Mesenchymal stem cell (in vitro differentiated cells and primary cell): ENCODE measurements around the gene STXBP1.
"Not testable (repeated sequence)": the region's sequence is repeated elsewhere in the genome, so short reads cannot be mapped to it uniquely, and the experiment has no call there.

Experiments
- DNase-seq: peaks from one replicate; pipeline ENCODE4 v3.0.0-alpha.2; 2013
- H2AFZ ChIP-seq: one replicate; pipeline ENCODE4 v1.6.1; 2013; ENCODE audit warnings: low read depth, mild to moderate bottlenecking, control low read depth, inconsistent platforms, low read length, moderate library complexity
- H2AK5ac ChIP-seq: 2 replicates; pipeline ENCODE4 v1.6.1; 2013; ENCODE audit warnings: low read length, moderate library complexity, mild to moderate bottlenecking, inconsistent platforms; ENCODE audit not compliant: severe bottlenecking
- H2BK120ac ChIP-seq: one replicate; pipeline ENCODE4 v1.6.1; 2013; ENCODE audit warnings: low read depth, mild to moderate bottlenecking, inconsistent platforms, low read length, moderate library complexity
- H2BK12ac ChIP-seq, 2 experiments: one replicate each; pipeline ENCODE4 v1.6.1; 2013; ENCODE audit warnings: inconsistent platforms in 2 of 2, low read length in 2 of 2, mild to moderate bottlenecking in 2 of 2, moderate library complexity in 2 of 2, control low read depth in 1 of 2
- H2BK15ac ChIP-seq: one replicate; pipeline ENCODE4 v1.6.1; 2013; ENCODE audit warnings: mild to moderate bottlenecking, low read depth, inconsistent platforms; ENCODE audit not compliant: poor library complexity, severe bottlenecking
- H2BK5ac ChIP-seq: 2 replicates; pipeline ENCODE4 v1.6.1; 2013; ENCODE audit warnings: low read depth, mild to moderate bottlenecking, low read length, control low read depth, inconsistent platforms; ENCODE audit not compliant: poor library complexity, severe bottlenecking
- H3K14ac ChIP-seq, 2 experiments: one replicate each; pipeline ENCODE4 v1.6.1; 2013; ENCODE audit warnings: inconsistent platforms in 2 of 2, low read length in 2 of 2, control low read depth in 1 of 2, mild to moderate bottlenecking in 1 of 2, moderate library complexity in 1 of 2
- H3K18ac ChIP-seq, 2 experiments: one replicate each; pipeline ENCODE4 v1.6.1; 2013; ENCODE audit warnings: inconsistent platforms in 2 of 2, low read length in 2 of 2, control low read depth in 1 of 2, low read depth in 1 of 2, mild to moderate bottlenecking in 1 of 2
- H3K23ac ChIP-seq, 2 experiments: one replicate each; pipeline ENCODE4 v1.6.1; 2013; ENCODE audit warnings: inconsistent platforms in 2 of 2, low read length in 2 of 2, mild to moderate bottlenecking in 2 of 2, moderate library complexity in 2 of 2, control low read depth in 1 of 2
- H3K27ac ChIP-seq: 2 replicates; pipeline ENCODE4 v1.5.1; 2013; ENCODE audit warnings: mild to moderate bottlenecking, moderate library complexity, low read length, control low read depth, inconsistent platforms; ENCODE audit not compliant: poor library complexity, severe bottlenecking
- H3K27me3 ChIP-seq, 2 experiments: 2 replicates each; pipeline versions ENCODE4 v1.6.1 to v1.7.0; 2013; ENCODE audit warnings: low read length in 2 of 2, mild to moderate bottlenecking in 2 of 2, moderate library complexity in 2 of 2, control low read depth in 1 of 2, inconsistent platforms in 1 of 2; ENCODE audit not compliant: control insufficient read depth in 1 of 2, insufficient read depth in 1 of 2
- H3K36me3 ChIP-seq, 2 experiments: 2 replicates each; pipeline versions ENCODE4 v1.6.1 to v1.7.0; 2013; ENCODE audit warnings: low read length in 2 of 2, control low read depth in 1 of 2, inconsistent platforms in 1 of 2, low read depth in 1 of 2, mild to moderate bottlenecking in 1 of 2; ENCODE audit not compliant: insufficient read depth in 2 of 2, control insufficient read depth in 1 of 2
- H3K4ac ChIP-seq, 2 experiments: one replicate each; pipeline ENCODE4 v1.6.1; 2013; ENCODE audit warnings: inconsistent platforms in 2 of 2, low read length in 2 of 2, mild to moderate bottlenecking in 2 of 2, moderate library complexity in 2 of 2, control low read depth in 1 of 2, low read depth in 1 of 2
- H3K4me1 ChIP-seq: 2 replicates; pipeline ENCODE4 v1.6.1; 2013; ENCODE audit warnings: low read depth, low read length, control low read depth; ENCODE audit not compliant: control insufficient read depth, insufficient read depth
- H3K4me2 ChIP-seq: 2 replicates; pipeline ENCODE4 v1.6.1; 2013; ENCODE audit warnings: low read length, mild to moderate bottlenecking, inconsistent platforms; ENCODE audit not compliant: poor library complexity, severe bottlenecking
- H3K4me3 ChIP-seq, 2 experiments: 2 replicates each; pipeline versions ENCODE4 v1.5.1 to v1.7.0; 2013; ENCODE audit warnings: low read length in 2 of 2, mild to moderate bottlenecking in 2 of 2, control low read depth in 1 of 2, low read depth in 1 of 2; ENCODE audit not compliant: insufficient read depth in 1 of 2
- H3K79me1 ChIP-seq: replicated peaks from 2 replicates; pipeline ENCODE4 v1.6.1; 2013; ENCODE audit warnings: mild to moderate bottlenecking, control low read depth, low read length, inconsistent platforms; ENCODE audit not compliant: poor library complexity, severe bottlenecking
- H3K9ac ChIP-seq: 2 replicates; pipeline ENCODE4 v1.7.0; 2013; ENCODE audit warnings: mild to moderate bottlenecking, low read length, moderate library complexity
- H3K9me3 ChIP-seq: 2 replicates; pipeline ENCODE4 v1.7.0; 2013; ENCODE audit warnings: mild to moderate bottlenecking, low read length; ENCODE audit not compliant: control insufficient read depth
- H4K8ac ChIP-seq: one replicate; pipeline ENCODE4 v1.6.1; 2013; ENCODE audit warnings: inconsistent platforms, mild to moderate bottlenecking, low read length, moderate library complexity
- H4K91ac ChIP-seq: one replicate; pipeline ENCODE4 v1.6.1; 2013; ENCODE audit warnings: mild to moderate bottlenecking, low read length, inconsistent platforms
- WGBS: methylation state at CpG from one replicate; pipeline ENCODE4 v1.1.7; 2013; ENCODE audit warnings: mixed read lengths; 5-methylcytosine and 5-hydroxymethylcytosine counted together

The STXBP1 gene

GRCh38 chr9:127614961-127615360, 2.9 kb downstream of the STXBP1 start:
- no peak overlapping the region for H2AK5ac ChIP-seq
- H3K4me3 ChIP-seq: no peak overlapping the region
- H3K27ac ChIP-seq: no peak overlapping the region
- H3K36me3 ChIP-seq: no peaks in the 10 kb centered on the region
- peaks cover 12% of the 10 kb centered on the region for H3K79me1 ChIP-seq
- no peak overlapping the region for H3K23ac ChIP-seq
- WGBS: 100% methylated on average over 2 of the region's 3 CpGs
- no peak overlapping the region for H3K4ac ChIP-seq
- no peak overlapping the region for H4K8ac ChIP-seq
- H3K14ac ChIP-seq: no peak overlapping the region
- H4K91ac ChIP-seq: no peak overlapping the region
- peaks cover 2% of the 10 kb centered on the region for H3K4me1 ChIP-seq
- no peaks in the 10 kb centered on the region for H3K9me3 ChIP-seq
- no peak overlapping the region for H3K18ac ChIP-seq
- no peak for DNase-seq
- no peak overlapping the region for H2AFZ ChIP-seq
- peaks cover 0 to 5% of the 10 kb centered on the region in 2 experiments for H3K27me3 ChIP-seq
- H2BK12ac ChIP-seq: no peak overlapping the region
- H3K4me2 ChIP-seq: no peak overlapping the region
- H2BK15ac ChIP-seq: no peak overlapping the region
- peak overlapping the region; percentile 51 for H3K9ac ChIP-seq
- H2BK120ac ChIP-seq: no peak overlapping the region
- H2BK5ac ChIP-seq: no peak overlapping the region

GRCh38 chr9:127621339-127621970, 9.4 kb downstream of the STXBP1 start:
- WGBS: 82% methylated on average over 10 of the region's 10 CpGs
- H2BK5ac ChIP-seq, H4K8ac ChIP-seq, H3K27ac ChIP-seq, H3K4me1 ChIP-seq, H3K14ac ChIP-seq, H3K9ac ChIP-seq, H3K9me3 ChIP-seq, H2BK120ac ChIP-seq, H3K18ac ChIP-seq, H3K36me3 ChIP-seq, H3K4ac ChIP-seq, H3K27me3 ChIP-seq, H2BK12ac ChIP-seq, H3K4me3 ChIP-seq, H2BK15ac ChIP-seq, H4K91ac ChIP-seq, H2AFZ ChIP-seq, H2AK5ac ChIP-seq, H3K23ac ChIP-seq, H3K4me2 ChIP-seq: not testable (repeated sequence)
- peak; percentile 20 for DNase-seq
- peaks cover 18% of the 10 kb centered on the region for H3K79me1 ChIP-seq

- no peaks in the 10 kb centered on the region for H3K36me3 ChIP-seq
- H3K18ac ChIP-seq: no peak overlapping the region
- H2BK5ac ChIP-seq: no peak overlapping the region
- H3K23ac ChIP-seq: no peak overlapping the region
- WGBS: 54% methylated on average over 6 of the region's 8 CpGs
- no peak overlapping the region for H4K91ac ChIP-seq
- no peak overlapping the region for H2BK12ac ChIP-seq
- H2AFZ ChIP-seq: no peak overlapping the region
- no peak overlapping the region for H3K9ac ChIP-seq
- no peak overlapping the region for H4K8ac ChIP-seq
- H3K14ac ChIP-seq: no peak overlapping the region
- no peak overlapping the region for H3K4me3 ChIP-seq
- H2BK120ac ChIP-seq: no peak overlapping the region
- H3K27me3 ChIP-seq: no peaks in the 10 kb centered on the region
- H3K4me2 ChIP-seq: no peak overlapping the region
- H3K9me3 ChIP-seq: no peaks in the 10 kb centered on the region
- peaks cover 11% of the 10 kb centered on the region for H3K4me1 ChIP-seq
- no peak overlapping the region for H3K4ac ChIP-seq
- H2BK15ac ChIP-seq: no peak overlapping the region
- no peak for DNase-seq
- no peak overlapping the region for H3K27ac ChIP-seq
- peaks cover 35% of the 10 kb centered on the region for H3K79me1 ChIP-seq
- no peak overlapping the region for H2AK5ac ChIP-seq
Measured at GRCh38 chr9:127626752-127627493, 14.8 kb downstream of the STXBP1 start.

GRCh38 chr9:127627494-127627855, 15.4 kb downstream of the STXBP1 start:
- no peaks in the 10 kb centered on the region for H3K36me3 ChIP-seq
- H3K18ac ChIP-seq: no peak overlapping the region
- H2BK120ac ChIP-seq: no peak overlapping the region
- peaks cover 36% of the 10 kb centered on the region for H3K79me1 ChIP-seq
- no peak overlapping the region for H4K8ac ChIP-seq
- no peak overlapping the region for H2AFZ ChIP-seq
- H2BK12ac ChIP-seq: no peak overlapping the region
- H3K9ac ChIP-seq: no peak overlapping the region
- no peak overlapping the region for H3K27ac ChIP-seq
- H3K4ac ChIP-seq: no peak overlapping the region
- H3K23ac ChIP-seq: no peak overlapping the region
- H2BK5ac ChIP-seq: no peak overlapping the region
- H3K14ac ChIP-seq: no peak overlapping the region
- H3K9me3 ChIP-seq: no peaks in the 10 kb centered on the region
- no peaks in the 10 kb centered on the region for H3K27me3 ChIP-seq
- H3K4me3 ChIP-seq: no peak overlapping the region
- WGBS: 92% methylated on average over 2 of the region's 2 CpGs
- H3K4me1 ChIP-seq: peaks cover 11% of the 10 kb centered on the region
- H2AK5ac ChIP-seq: no peak overlapping the region
- no peak overlapping the region for H3K4me2 ChIP-seq
- no peak overlapping the region for H4K91ac ChIP-seq
- peak overlapping the region; percentile 28 for H2BK15ac ChIP-seq
- no peak for DNase-seq
